GM12878 (cell line): Measurements from ENCODE around the gene SPSB3. TPM values are rescaled to one million over a fixed set of nuclear protein-coding genes. Genes with fewer than 3 reads are reported as not detected.

Experiments used
- ATAC-seq: fragments of 200-7000 bp; cut with Tn5 transposase; 3 replicates; pipeline ENCODE4 v1.9.1; 2020; ENCODE audit warnings: mild to moderate bottlenecking, moderate library complexity
- BruUV-seq: library from RNA; stranded (reverse); fragments of 400-500 nt; replicated peaks from 2 replicates; lab custom pipeline; 2021; lab: Mats Ljungman, UMichigan
- CTCF ChIA-PET: fragments of 300-600 bp; sonication (Branson Sonifier 250); formaldehyde crosslinking; extraction: SDS; loops from one replicate; lab custom pipeline; 2021; ENCODE audit warnings: inconsistent platforms; lab: Yijun Ruan, JAX
- POLR2A ChIA-PET: fragments of 350-600 bp; formaldehyde crosslinking; extraction: SDS; loops from one replicate; lab custom pipeline; 2021; ENCODE audit warnings: inconsistent platforms; lab: Charles Lee
- RAD21 ChIA-PET: fragments of 300-600 bp; sonication (Branson Sonifier 250); formaldehyde crosslinking; loops from one replicate; lab custom pipeline; 2023; ENCODE audit warnings: antibody characterized with exemption; ENCODE audit not compliant: unreplicated experiment; lab: Charles Lee
- SMC1A ChIA-PET: fragments of 300-600 bp; sonication (Branson Sonifier 250); formaldehyde crosslinking; loops from one replicate; lab custom pipeline; 2023; ENCODE audit not compliant: unreplicated experiment, uncharacterized antibody; lab: Charles Lee
- DNase-seq: peaks from one replicate; pipeline ENCODE4 v3.0.0-alpha.2; 2011; ENCODE audit warnings: low read depth, low spot score
- FAIRE-seq: peaks from 3 replicates; lab custom pipeline; 2011; peaks lifted over from hg19 to GRCh38; lab: Jason Lieb, UNC
- H2AFZ ChIP-seq: 2 replicates; pipeline ENCODE4 v1.6.0; 2011; ENCODE audit warnings: low read depth, low read length, control low read depth; ENCODE audit not compliant: control insufficient read depth
- H3K27ac ChIP-seq: 2 replicates; pipeline ENCODE4 v1.5.1; 2011; ENCODE audit warnings: control low read depth; ENCODE audit not compliant: control insufficient read depth, insufficient read depth
- H3K27me3 ChIP-seq, 2 experiments: replicated peaks in 1 of 2; 2 replicates each; pipeline versions ENCODE4 v1.6.0 to v1.6.1; 2011; ENCODE audit warnings: low read length in 1 of 2; ENCODE audit not compliant: control insufficient read depth in 2 of 2, insufficient read depth in 2 of 2
- H3K36me3 ChIP-seq, 2 experiments: 2 replicates each; pipeline ENCODE4 v1.5.1; 2011; ENCODE audit warnings: low read length in 1 of 2; ENCODE audit not compliant: control insufficient read depth in 2 of 2, insufficient read depth in 2 of 2
- H3K4me1 ChIP-seq: 2 replicates; pipeline ENCODE4 v1.6.1; 2011; ENCODE audit warnings: mild to moderate bottlenecking, low read length, moderate library complexity, mixed read lengths; ENCODE audit not compliant: control insufficient read depth, insufficient read depth
- H3K4me2 ChIP-seq: 2 replicates; pipeline ENCODE4 v1.6.0; 2011; ENCODE audit warnings: control low read depth; ENCODE audit not compliant: control insufficient read depth, insufficient read depth
- H3K4me3 ChIP-seq: fragments of 200-600 bp; sonication (generic); 2 replicates; pipeline ENCODE4 v1.5.1; 2016
- H3K79me2 ChIP-seq: 2 replicates; pipeline ENCODE4 v1.6.0; 2011; ENCODE audit warnings: low read length; ENCODE audit not compliant: control insufficient read depth, insufficient read depth
- H3K9ac ChIP-seq: 2 replicates; pipeline ENCODE4 v1.8.0; 2011; ENCODE audit warnings: low read length, control low read depth, mixed read lengths; ENCODE audit not compliant: control insufficient read depth, insufficient read depth
- H3K9me3 ChIP-seq: replicated peaks from 3 replicates; pipeline ENCODE4 v1.5.1; 2011; ENCODE audit warnings: mild to moderate bottlenecking, low read length; ENCODE audit not compliant: control insufficient read depth, insufficient read depth
- H4K20me1 ChIP-seq: 2 replicates; pipeline ENCODE4 v1.6.0; 2011; ENCODE audit not compliant: control insufficient read depth, insufficient read depth
- ASH2L ChIP-seq: fragments of 300-600, 200-600 bp; sonication (generic); IDR thresholded peaks from 2 replicates; pipeline ENCODE4 v1.6.1; 2017; ENCODE audit warnings: low read depth, mild to moderate bottlenecking, borderline replicate concordance
- EP300 ChIP-seq, 2 experiments: fragments of 150-350 bp in 1 of 2; IDR thresholded peaks; 2 replicates each; pipeline ENCODE4 v1.6.1; 2011 to 2012; ENCODE audit warnings: low read depth in 2 of 2, low read length in 2 of 2, borderline replicate concordance in 1 of 2, improper control_type of control experiment in 1 of 2, inconsistent platforms in 1 of 2; ENCODE audit not compliant: control insufficient read depth in 1 of 2
- FOXM1 ChIP-seq: IDR thresholded peaks from 2 replicates; pipeline ENCODE4 v1.6.1; 2012; ENCODE audit warnings: low read depth, mild to moderate bottlenecking, inconsistent platforms, low read length, moderate library complexity
- KDM1A ChIP-seq: fragments of 200-600 bp; sonication (generic); IDR thresholded peaks from 2 replicates; pipeline ENCODE4 v1.6.1; 2016; ENCODE audit warnings: borderline replicate concordance
- NFIC ChIP-seq: IDR thresholded peaks from 2 replicates; pipeline ENCODE4 v1.6.1; 2012; ENCODE audit warnings: low read depth, mild to moderate bottlenecking, inconsistent platforms, low read length, moderate library complexity
- NFXL1 ChIP-seq: fragments of 450-650 bp; IDR thresholded peaks from 2 replicates; pipeline ENCODE4 v1.6.1; 2017; ENCODE audit warnings: antibody characterized with exemption, mild to moderate bottlenecking, borderline replicate concordance
- SKIL ChIP-seq: fragments of 450-650 bp; IDR thresholded peaks from 2 replicates; pipeline ENCODE4 v1.6.1; 2017; ENCODE audit warnings: mild to moderate bottlenecking, low read depth, inconsistent platforms; ENCODE audit not compliant: poor library complexity, severe bottlenecking
- SP1 ChIP-seq: IDR thresholded peaks from one replicate; pipeline ENCODE4 v1.6.1; 2011; ENCODE audit warnings: low read depth, low read length
- STAT3 ChIP-seq: IDR thresholded peaks from 2 replicates; pipeline ENCODE4 v1.6.1; 2011; ENCODE audit warnings: low read depth, low read length, improper control_type of control experiment
- TAF1 ChIP-seq: IDR thresholded peaks from 2 replicates; pipeline ENCODE4 v1.6.1; 2011; ENCODE audit warnings: mild to moderate bottlenecking, low read depth, low read length, borderline replicate concordance
- ZNF207 ChIP-seq: fragments of 450-650 bp; IDR thresholded peaks from 2 replicates; pipeline ENCODE4 v1.6.1; 2014; ENCODE audit warnings: antibody characterized with exemption, mild to moderate bottlenecking, borderline replicate concordance
- ZNF24 ChIP-seq: fragments of 450-650 bp; IDR thresholded peaks from 2 replicates; pipeline ENCODE4 v1.6.1; 2017; ENCODE audit warnings: antibody characterized with exemption, mild to moderate bottlenecking
- WGBS: methylation state at CpG from one replicate; pipeline ENCODE4 v1.1.6; 2016; ENCODE audit warnings: low lambda C conversion rate; ENCODE audit not compliant: insufficient replicate concordance, insufficient coverage; ENCODE audit errors: missing lambda C conversion rate; 5-methylcytosine and 5-hydroxymethylcytosine counted together
- in situ Hi-C: fragments of 300-500 bp; cut with MboI; formaldehyde crosslinking; loops from 9 replicates; pipeline ENCODE4 v1.14.3; 2018; ENCODE audit warnings: mixed read lengths
- intact Hi-C: fragments of 100-400 bp; cut with micrococcal nuclease; formaldehyde crosslinking; loops from one replicate; pipeline ENCODE4 v1.14.2; 2022; ENCODE audit not compliant: unreplicated experiment
- polyA plus RNA-seq, 11 experiments: library from polyadenylated mRNA; depleted of rRNA in 4 of 11; unstranded in 6 of 11; stranded (reverse) in 5 of 11; fragments of >200 nt; fragmentation: Nextera tagmentation in 4 of 11; fragmentation: Illumina TruSeq in 1 of 11; extraction: Ambion mirVana in 4 of 11; extraction: Trizol in 1 of 11; gene quantifications; 1 replicate in 1 of 11; 2 replicates in 10 of 11; pipeline versions ENCODE4 v1.2.1 to v1.2.3, GENCODE V29; 2011 to 2016; ENCODE audit warnings: inconsistent platforms in 2 of 11, missing spikeins in 2 of 11, low read depth in 1 of 11
- total RNA-seq, 4 experiments: library from RNA; depleted of rRNA in 3 of 4; stranded (reverse); fragments of >200 nt in 3 of 4; fragmentation: Illumina TruSeq in 1 of 4; extraction: Trizol in 1 of 4; gene quantifications; 2 replicates each; pipeline versions ENCODE4 v1.2.1 to v1.2.3, GENCODE V29; 2013 to 2021
- TF ChIP-seq, protein P1 (sequence below): fragments of 450-650 bp; IDR thresholded peaks from 2 replicates; pipeline ENCODE4 v1.6.1; 2016; ENCODE audit warnings: mild to moderate bottlenecking, moderate library complexity, borderline replicate concordance
- TF ChIP-seq, protein P2 (sequence below): fragments of 450-650 bp; IDR thresholded peaks from 2 replicates; pipeline ENCODE4 v1.6.1; 2014; ENCODE audit warnings: mild to moderate bottlenecking

Gene SPSB3
- total and polyA plus RNA-seq, 10 of the 15 experiments (the other 5 are each of a cell fraction or from before 2014, with no cell fraction given) = 0.31 to 26.9 (median 14.0) TPM

DNA sequence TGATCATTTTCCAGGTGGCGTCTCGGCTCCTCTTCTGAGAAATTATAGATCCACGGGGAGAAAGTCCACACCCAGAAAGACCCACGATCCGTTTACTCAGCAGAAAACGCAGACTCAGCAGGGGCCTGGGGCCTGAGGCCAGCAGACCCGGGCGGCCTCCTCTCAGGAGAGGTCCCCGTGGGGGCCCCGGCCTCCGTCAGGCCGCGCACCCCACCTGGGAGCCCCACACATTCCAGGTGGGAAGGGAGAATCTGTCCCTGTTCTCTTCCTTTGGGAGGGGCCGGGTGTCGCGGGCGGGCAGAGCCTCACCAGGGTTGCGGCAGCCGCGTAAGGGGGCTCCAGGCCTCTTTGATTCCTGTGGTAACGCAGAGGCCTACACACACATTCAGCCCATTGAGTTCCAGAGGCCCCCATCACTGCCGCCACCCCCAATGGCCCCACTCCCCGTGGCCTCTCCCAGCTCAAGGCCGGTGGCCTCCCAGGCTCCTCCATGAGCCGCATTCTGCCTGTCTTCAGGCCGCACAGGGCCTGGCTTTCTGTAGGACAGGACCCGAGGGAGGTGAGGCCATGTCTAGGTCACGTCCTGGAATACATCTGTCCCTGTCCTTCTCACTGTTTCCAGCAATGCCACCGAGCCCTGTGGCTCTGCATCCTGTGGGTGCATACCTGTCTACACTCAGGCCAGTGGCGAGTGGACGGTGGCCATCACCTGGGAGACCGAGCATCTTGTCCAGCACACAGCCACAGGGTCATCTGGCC is 12.7 kb upstream of the SPSB3 start (continued):
- TF ChIP-seq, protein P1, sequence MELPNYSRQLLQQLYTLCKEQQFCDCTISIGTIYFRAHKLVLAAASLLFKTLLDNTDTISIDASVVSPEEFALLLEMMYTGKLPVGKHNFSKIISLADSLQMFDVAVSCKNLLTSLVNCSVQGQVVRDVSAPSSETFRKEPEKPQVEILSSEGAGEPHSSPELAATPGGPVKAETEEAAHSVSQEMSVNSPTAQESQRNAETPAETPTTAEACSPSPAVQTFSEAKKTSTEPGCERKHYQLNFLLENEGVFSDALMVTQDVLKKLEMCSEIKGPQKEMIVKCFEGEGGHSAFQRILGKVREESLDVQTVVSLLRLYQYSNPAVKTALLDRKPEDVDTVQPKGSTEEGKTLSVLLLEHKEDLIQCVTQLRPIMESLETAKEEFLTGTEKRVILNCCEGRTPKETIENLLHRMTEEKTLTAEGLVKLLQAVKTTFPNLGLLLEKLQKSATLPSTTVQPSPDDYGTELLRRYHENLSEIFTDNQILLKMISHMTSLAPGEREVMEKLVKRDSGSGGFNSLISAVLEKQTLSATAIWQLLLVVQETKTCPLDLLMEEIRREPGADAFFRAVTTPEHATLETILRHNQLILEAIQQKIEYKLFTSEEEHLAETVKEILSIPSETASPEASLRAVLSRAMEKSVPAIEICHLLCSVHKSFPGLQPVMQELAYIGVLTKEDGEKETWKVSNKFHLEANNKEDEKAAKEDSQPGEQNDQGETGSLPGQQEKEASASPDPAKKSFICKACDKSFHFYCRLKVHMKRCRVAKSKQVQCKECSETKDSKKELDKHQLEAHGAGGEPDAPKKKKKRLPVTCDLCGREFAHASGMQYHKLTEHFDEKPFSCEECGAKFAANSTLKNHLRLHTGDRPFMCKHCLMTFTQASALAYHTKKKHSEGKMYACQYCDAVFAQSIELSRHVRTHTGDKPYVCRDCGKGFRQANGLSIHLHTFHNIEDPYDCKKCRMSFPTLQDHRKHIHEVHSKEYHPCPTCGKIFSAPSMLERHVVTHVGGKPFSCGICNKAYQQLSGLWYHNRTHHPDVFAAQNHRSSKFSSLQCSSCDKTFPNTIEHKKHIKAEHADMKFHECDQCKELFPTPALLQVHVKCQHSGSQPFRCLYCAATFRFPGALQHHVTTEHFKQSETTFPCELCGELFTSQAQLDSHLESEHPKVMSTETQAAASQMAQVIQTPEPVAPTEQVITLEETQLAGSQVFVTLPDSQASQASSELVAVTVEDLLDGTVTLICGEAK = no peak

GRCh38 chr16:1794221-1794871 is 12.0 kb upstream of the SPSB3 start:
- Histone ChIP-seq H3K4me1 (no peaks in the 10 kb centered on the region), H3K9me3 (no peaks in the 10 kb centered on the region; the same call in 2 of the 3 replicates), H3K9ac (no peak overlapping the region), H3K79me2 (no peaks in the 10 kb centered on the region), H3K4me2 (no peak overlapping the region), H3K27ac (no peak overlapping the region), H3K27me3 (no peaks in the 10 kb centered on the region), H2AFZ (no peak overlapping the region), H3K4me3 (no peak overlapping the region), H4K20me1 (no peaks in the 10 kb centered on the region), H3K36me3 (peaks cover 0 to 7% of the 10 kb centered on the region in 2 experiments; a peak in 2 of 4 replicates)
- ChIA-PET RAD21 (no interaction called here), CTCF (no interaction called here), SMC1A (no interaction called here), POLR2A (no interaction called here)
- no peak for DNase-seq
- 72% methylated on average over 16 of the region's 18 CpGs for WGBS
- TF ChIP-seq SKIL = no peak
- TF ChIP-seq FOXM1 = no peak
- no peak for TF ChIP-seq SP1
- TF ChIP-seq TAF1 = no peak
- TF ChIP-seq, protein P2, sequence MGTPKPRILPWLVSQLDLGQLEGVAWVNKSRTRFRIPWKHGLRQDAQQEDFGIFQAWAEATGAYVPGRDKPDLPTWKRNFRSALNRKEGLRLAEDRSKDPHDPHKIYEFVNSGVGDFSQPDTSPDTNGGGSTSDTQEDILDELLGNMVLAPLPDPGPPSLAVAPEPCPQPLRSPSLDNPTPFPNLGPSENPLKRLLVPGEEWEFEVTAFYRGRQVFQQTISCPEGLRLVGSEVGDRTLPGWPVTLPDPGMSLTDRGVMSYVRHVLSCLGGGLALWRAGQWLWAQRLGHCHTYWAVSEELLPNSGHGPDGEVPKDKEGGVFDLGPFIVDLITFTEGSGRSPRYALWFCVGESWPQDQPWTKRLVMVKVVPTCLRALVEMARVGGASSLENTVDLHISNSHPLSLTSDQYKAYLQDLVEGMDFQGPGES = no peak
- no peak for TF ChIP-seq NFIC
- TF ChIP-seq ZNF207 = no peak
- no peak for TF ChIP-seq ASH2L
- no peak for TF ChIP-seq KDM1A
- TF ChIP-seq ZNF24 = no peak
- no peak for TF ChIP-seq EP300 (IDR thresholded peaks at IDR 0.05; ENCODE audit: borderline replicate concordance in 1 of 2, control insufficient read depth in 1 of 2, low read depth in 2 of 2, low read length in 2 of 2)
- no peak for TF ChIP-seq STAT3
- TF ChIP-seq NFXL1 = no peak
- intact Hi-C loops (no loop called here), in situ Hi-C loops (no loop called here)
- BruUV-seq = no TSS peak
- no peak for FAIRE-seq
- ATAC-seq = no peak
